HCT116 (cell line): ENCODE results near the gene PGM2L1. TPM values are rescaled to one million over a fixed set of nuclear protein-coding genes. Genes with fewer than 3 reads are reported as not detected.

Experiments used
- ATAC-seq: fragments of 200-7000 bp; cut with Tn5 transposase; 2 replicates; pipeline ENCODE4 v1.9.1; 2020; ENCODE audit warnings: mild to moderate bottlenecking, moderate library complexity
- BruUV-seq: library from RNA; stranded (reverse); fragments of 400-500 nt; replicated peaks from 2 replicates; lab custom pipeline; 2021; lab: Mats Ljungman, UMichigan
- CTCF ChIA-PET: fragments of 300-600 bp; sonication (Branson Sonifier 250); formaldehyde crosslinking; loops from one replicate; lab custom pipeline; 2021; ENCODE audit warnings: antibody characterized with exemption; lab: Charles Lee
- POLR2A ChIA-PET: fragments of 300-600, 350-600 bp; sonication (Branson Sonifier 250); formaldehyde crosslinking; loops from one replicate; lab custom pipeline; 2021; ENCODE audit warnings: antibody characterized with exemption; lab: Charles Lee
- RAD21 ChIA-PET, 2 experiments: fragments of 300-600 bp; sonication (Branson Sonifier 250); formaldehyde crosslinking; loops; one replicate each; lab custom pipeline; 2023; ENCODE audit warnings: low total read pairs in 2 of 2; ENCODE audit not compliant: uncharacterized antibody in 2 of 2, unreplicated experiment in 2 of 2, low non-redundant PET in 1 of 2; lab: Charles Lee
- DNase-seq: peaks from one replicate; pipeline ENCODE4 v3.0.0-alpha.2; 2010; ENCODE audit warnings: low read depth, low spot score
- H2AFZ ChIP-seq: fragments of 200-600 bp; shearing (Covaris generic), sonication (generic); 2 replicates; pipeline ENCODE4 v1.6.1; 2017; ENCODE audit warnings: low read depth, mixed run types, mixed read lengths, antibody characterized with exemption, low read length; ENCODE audit not compliant: poor library complexity, severe bottlenecking
- H3K27ac ChIP-seq: 2 replicates; pipeline ENCODE4 v1.5.1; 2012; ENCODE audit warnings: low read depth, low read length
- H3K27me3 ChIP-seq: fragments of 200-600 bp; sonication (generic); 2 replicates; pipeline ENCODE4 v1.6.1; 2016; ENCODE audit warnings: mixed run types, low read length, mixed read lengths; ENCODE audit not compliant: insufficient read depth
- H3K36me3 ChIP-seq, 2 experiments: fragments of 200-500 bp in 1 of 2; fragments of 200-600 bp in 1 of 2; sonication (Bioruptor generic) in 1 of 2; sonication (generic) in 1 of 2; 2 replicates each; pipeline versions ENCODE4 v1.5.1 to v1.6.1; 2014 to 2016; ENCODE audit warnings: low read length in 2 of 2, inconsistent platforms in 1 of 2, mixed read lengths in 1 of 2, mixed run types in 1 of 2; ENCODE audit not compliant: insufficient read depth in 2 of 2, control insufficient read depth in 1 of 2
- H3K4me1 ChIP-seq, 2 experiments: fragments of 200-600 bp in 1 of 2; sonication (generic) in 1 of 2; 2 replicates each; pipeline versions ENCODE4 v1.5.1 to v1.6.1; 2012 to 2017; ENCODE audit warnings: low read length in 2 of 2, inconsistent platforms in 1 of 2, mild to moderate bottlenecking in 1 of 2, mixed read lengths in 1 of 2, mixed run types in 1 of 2, moderate library complexity in 1 of 2; ENCODE audit not compliant: insufficient read depth in 2 of 2, control insufficient read depth in 1 of 2
- H3K4me2 ChIP-seq: fragments of 200-600 bp; sonication (generic); 2 replicates; pipeline ENCODE4 v1.6.1; 2017; ENCODE audit warnings: mixed run types, low read length, mixed read lengths
- H3K4me3 ChIP-seq, 2 experiments: fragments of 200-600 bp in 1 of 2; sonication (generic) in 1 of 2; replicated peaks in 1 of 2; 2 replicates each; pipeline ENCODE4 v1.5.1; 2011 to 2016; ENCODE audit warnings: low read length in 2 of 2, control low read depth in 1 of 2, low read depth in 1 of 2, mild to moderate bottlenecking in 1 of 2, mixed read lengths in 1 of 2, mixed run types in 1 of 2
- H3K79me2 ChIP-seq: fragments of 200-600 bp; sonication (generic); 2 replicates; pipeline ENCODE4 v1.6.1; 2017; ENCODE audit warnings: mild to moderate bottlenecking, mixed run types, low read length, moderate library complexity, mixed read lengths; ENCODE audit not compliant: insufficient read depth
- H3K9ac ChIP-seq: fragments of 200-600 bp; sonication (generic); 2 replicates; pipeline ENCODE4 v1.6.1; 2016; ENCODE audit warnings: low read length, mixed read lengths
- H3K9me2 ChIP-seq: fragments of 200-600 bp; sonication (generic), shearing (Covaris generic); 2 replicates; pipeline ENCODE4 v1.6.1; 2017; ENCODE audit warnings: mixed run types, mild to moderate bottlenecking, moderate library complexity; ENCODE audit not compliant: insufficient read depth
- H3K9me3 ChIP-seq, 2 experiments: fragments of 200-500 bp in 1 of 2; fragments of 200-600 bp in 1 of 2; sonication (Bioruptor generic) in 1 of 2; sonication (generic) in 1 of 2; 2 replicates each; pipeline ENCODE4 v1.6.1; 2014 to 2017; ENCODE audit warnings: low read length in 2 of 2, mixed read lengths in 2 of 2, inconsistent platforms in 1 of 2, low read depth in 1 of 2, mild to moderate bottlenecking in 1 of 2, mixed run types in 1 of 2, moderate library complexity in 1 of 2; ENCODE audit not compliant: control insufficient read depth in 1 of 2, insufficient read depth in 1 of 2
- H4K20me1 ChIP-seq: fragments of 200-600 bp; sonication (generic), shearing (Covaris generic); 2 replicates; pipeline ENCODE4 v1.6.1; 2017; ENCODE audit warnings: mixed run types, mild to moderate bottlenecking, moderate library complexity; ENCODE audit not compliant: insufficient read depth
- ELF1 ChIP-seq: IDR thresholded peaks from 2 replicates; pipeline ENCODE4 v1.6.1; 2012; ENCODE audit warnings: low read depth, borderline replicate concordance
- EZH2 ChIP-seq: fragments of 200-600 bp; sonication (generic); IDR thresholded peaks from 2 replicates; pipeline ENCODE4 v1.6.1; 2017; ENCODE audit warnings: antibody characterized with exemption, mixed run types
- EZH2phosphoT487 ChIP-seq: fragments of 200-600 bp; IDR thresholded peaks from 2 replicates; pipeline ENCODE4 v1.6.1; 2018; ENCODE audit warnings: antibody characterized with exemption, borderline replicate concordance
- FOSL1 ChIP-seq: IDR thresholded peaks from 2 replicates; pipeline ENCODE4 v1.6.1; 2012; ENCODE audit warnings: low read depth
- POLR2A ChIP-seq: IDR thresholded peaks from 2 replicates; pipeline ENCODE4 v1.7.0; 2011; ENCODE audit warnings: borderline replicate concordance; ENCODE audit not compliant: insufficient read depth, insufficient read length; ENCODE audit errors: extremely low read depth
- POLR2AphosphoS5 ChIP-seq: IDR thresholded peaks from 2 replicates; pipeline ENCODE4 v1.6.1; 2011; ENCODE audit warnings: mild to moderate bottlenecking, low read depth, low read length, moderate library complexity
- RAD21 ChIP-seq: IDR thresholded peaks from 2 replicates; pipeline ENCODE4 v1.6.1; 2012; ENCODE audit warnings: low read depth, mild to moderate bottlenecking
- YY1 ChIP-seq: IDR thresholded peaks from 2 replicates; pipeline ENCODE4 v1.6.1; 2011; ENCODE audit warnings: low read length, low read depth, moderate library complexity, mild to moderate bottlenecking; ENCODE audit not compliant: insufficient replicate concordance; ENCODE audit errors: extremely low read depth
- intact Hi-C: fragments of 100-400 bp; cut with micrococcal nuclease; formaldehyde crosslinking; loops from 2 replicates; pipeline ENCODE4 v1.10.0; 2022
- microRNA counts: library from miRNA; unstranded; fragments of <30 nt; microRNA quantifications from one replicate; lab custom pipeline; 2015
- microRNA-seq: library from miRNA; unstranded; fragments of <30 nt; microRNA quantifications from one replicate; pipeline ENCODE4, GENCODE V29; 2016; ENCODE audit warnings: borderline number of aligned reads
- total RNA-seq: library from RNA; stranded (reverse); gene quantifications from one replicate; pipeline ENCODE4 v1.2.1, GENCODE V29; 2021; ENCODE audit not compliant: unreplicated experiment
- TF ChIP-seq, protein P1 (sequence below): IDR thresholded peaks from 2 replicates; pipeline ENCODE4 v1.6.1; 2012; ENCODE audit warnings: low read depth
- TF ChIP-seq, protein P2 (sequence below): IDR thresholded peaks from 2 replicates; pipeline ENCODE4 v1.6.1; 2012

The PGM2L1 gene
- total RNA-seq, 1 experiment from 2014 or later: 4.9 TPM

DNA sequence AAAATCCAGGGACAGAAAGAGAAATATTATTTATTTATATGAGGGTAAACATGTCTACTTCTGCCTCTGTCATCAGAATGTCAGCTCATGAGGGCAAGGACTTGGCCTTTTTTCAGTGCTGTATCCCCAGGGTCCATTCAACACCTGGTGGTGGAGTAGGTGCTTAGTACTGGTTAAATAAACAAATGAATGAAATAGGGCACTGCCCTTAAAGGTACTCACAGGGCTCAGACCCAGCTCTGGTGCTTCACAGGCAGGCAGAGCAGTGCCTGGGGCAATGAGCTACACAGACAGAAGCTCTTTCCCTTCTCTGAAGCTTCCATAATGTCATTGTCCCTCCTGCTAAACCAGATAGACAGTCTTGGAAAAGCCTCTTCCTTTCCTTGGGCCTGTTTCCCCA lies 117.7 kb downstream of the PGM2L1 start:
- no peaks in the 10 kb centered on the region for H3K9me2 ChIP-seq
- ATAC-seq: no peak
- no peaks in the 10 kb centered on the region for H3K27me3 ChIP-seq
- H3K27ac ChIP-seq: no peak overlapping the region
- H3K4me3 ChIP-seq: no peak overlapping the region
- ChIA-PET CTCF (no interaction called here), POLR2A (no interaction called here), RAD21 (no interaction called here)
- H3K79me2 ChIP-seq: no peaks in the 10 kb centered on the region
- no peak for DNase-seq
- H3K4me1 ChIP-seq: peaks cover 0 to 8% of the 10 kb centered on the region in 2 experiments; a peak in 1 of 4 replicates
- no peaks in the 10 kb centered on the region for H3K9me3 ChIP-seq
- intact Hi-C loops: no loop called here
- no peak overlapping the region for H3K9ac ChIP-seq
- no peak overlapping the region for H3K4me2 ChIP-seq
- TF ChIP-seq YY1 (no peak), EZH2phosphoT487 (no peak), ELF1 (no peak), FOSL1 (no peak), POLR2AphosphoS5 (no peak), POLR2A (no peak), EZH2 (no peak), RAD21 (no peak)
- TF ChIP-seq, protein P1, sequence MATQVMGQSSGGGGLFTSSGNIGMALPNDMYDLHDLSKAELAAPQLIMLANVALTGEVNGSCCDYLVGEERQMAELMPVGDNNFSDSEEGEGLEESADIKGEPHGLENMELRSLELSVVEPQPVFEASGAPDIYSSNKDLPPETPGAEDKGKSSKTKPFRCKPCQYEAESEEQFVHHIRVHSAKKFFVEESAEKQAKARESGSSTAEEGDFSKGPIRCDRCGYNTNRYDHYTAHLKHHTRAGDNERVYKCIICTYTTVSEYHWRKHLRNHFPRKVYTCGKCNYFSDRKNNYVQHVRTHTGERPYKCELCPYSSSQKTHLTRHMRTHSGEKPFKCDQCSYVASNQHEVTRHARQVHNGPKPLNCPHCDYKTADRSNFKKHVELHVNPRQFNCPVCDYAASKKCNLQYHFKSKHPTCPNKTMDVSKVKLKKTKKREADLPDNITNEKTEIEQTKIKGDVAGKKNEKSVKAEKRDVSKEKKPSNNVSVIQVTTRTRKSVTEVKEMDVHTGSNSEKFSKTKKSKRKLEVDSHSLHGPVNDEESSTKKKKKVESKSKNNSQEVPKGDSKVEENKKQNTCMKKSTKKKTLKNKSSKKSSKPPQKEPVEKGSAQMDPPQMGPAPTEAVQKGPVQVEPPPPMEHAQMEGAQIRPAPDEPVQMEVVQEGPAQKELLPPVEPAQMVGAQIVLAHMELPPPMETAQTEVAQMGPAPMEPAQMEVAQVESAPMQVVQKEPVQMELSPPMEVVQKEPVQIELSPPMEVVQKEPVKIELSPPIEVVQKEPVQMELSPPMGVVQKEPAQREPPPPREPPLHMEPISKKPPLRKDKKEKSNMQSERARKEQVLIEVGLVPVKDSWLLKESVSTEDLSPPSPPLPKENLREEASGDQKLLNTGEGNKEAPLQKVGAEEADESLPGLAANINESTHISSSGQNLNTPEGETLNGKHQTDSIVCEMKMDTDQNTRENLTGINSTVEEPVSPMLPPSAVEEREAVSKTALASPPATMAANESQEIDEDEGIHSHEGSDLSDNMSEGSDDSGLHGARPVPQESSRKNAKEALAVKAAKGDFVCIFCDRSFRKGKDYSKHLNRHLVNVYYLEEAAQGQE: no peak
- TF ChIP-seq, protein P2, sequence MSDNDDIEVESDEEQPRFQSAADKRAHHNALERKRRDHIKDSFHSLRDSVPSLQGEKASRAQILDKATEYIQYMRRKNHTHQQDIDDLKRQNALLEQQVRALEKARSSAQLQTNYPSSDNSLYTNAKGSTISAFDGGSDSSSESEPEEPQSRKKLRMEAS: no peak
- BruUV-seq: no TSS peak
- H2AFZ ChIP-seq: no peak overlapping the region
- H4K20me1 ChIP-seq: no peaks in the 10 kb centered on the region
- no peaks in the 10 kb centered on the region for H3K36me3 ChIP-seq

MicroRNA genes within 50 kb of the gene (microRNA counts, 767-probe panel; counts per million panel counts)
- microRNA hsa-miR-548al (lab: Ali Mortazavi, UCI): not detected

Small RNA genes lying within 50 kb of the gene (microRNA-seq; reads per million reads assigned to microRNA genes)
- gene MIR548AL: not detected

Other genes with a start within 250 kb of the PGM2L1 start
- 30.6 TPM for gene C2CD3, start 227.4 kb downstream of the PGM2L1 start, total RNA-seq
- 68.3 TPM for gene PPME1, start 227.1 kb downstream of the PGM2L1 start, total RNA-seq
- 0.91 TPM for gene P4HA3, start 86.8 kb downstream of the PGM2L1 start, total RNA-seq
- not detected for gene KCNE3, start 69.1 kb upstream of the PGM2L1 start, total RNA-seq
- 3.4 TPM for gene LIPT2, start 95.3 kb upstream of the PGM2L1 start, total RNA-seq
- 18.9 TPM for gene POLD3, start 194.1 kb upstream of the PGM2L1 start, total RNA-seq